Mesenchymal stem cell (in vitro differentiated cells and primary cell): ENCODE data around the gene RERE. TPM values are rescaled to one million over a fixed set of nuclear protein-coding genes. Genes with fewer than 3 reads are reported as not detected.

Experiments used
- small RNA-seq: library from polyadenylated mRNA; stranded (forward); fragments of <200 nt; extraction: miRNeasy Mini kit (QIAGEN cat#:217004); gene quantifications from one replicate; pipeline ENCODE3, GENCODE V24; 2013; ENCODE audit warnings: low read depth

RERE gene

Small RNA genes within 50 kb of the gene (small RNA-seq; reads per million reads assigned to genes)
- 2.0 reads per million for gene MIR6728
- not detected for gene RF00019
- gene RF00599, result not detected
